PFSK-1 (cell line): Measurements from ENCODE around the gene WTAP.

Experiments
- FOXP2 ChIP-seq: optimal IDR thresholded peaks from 2 replicates; pipeline ENCODE3; 2011; ENCODE audit warnings: borderline replicate concordance, control low read depth, inconsistent platforms; ENCODE audit not compliant: insufficient read depth; ENCODE audit errors: extremely low read length, extremely low read depth
- POLR2AphosphoS5 ChIP-seq: IDR thresholded peaks from 2 replicates; pipeline ENCODE4 v1.6.1; 2012; ENCODE audit warnings: low read depth, mild to moderate bottlenecking, control low read depth, low read length, moderate library complexity
- SIN3A ChIP-seq: IDR thresholded peaks from 2 replicates; pipeline ENCODE4 v1.6.1; 2012; ENCODE audit warnings: mild to moderate bottlenecking, low read length, moderate library complexity, borderline replicate concordance; ENCODE audit not compliant: insufficient read depth
- TAF1 ChIP-seq: IDR thresholded peaks from 2 replicates; pipeline ENCODE4 v1.6.1; 2012; ENCODE audit warnings: low read length, control low read depth, borderline replicate concordance; ENCODE audit not compliant: insufficient read depth
- TF ChIP-seq, protein P1 (sequence below), 2 experiments: IDR thresholded peaks; 2 replicates each; pipeline versions ENCODE4 v1.6.1 to v1.8.0; 2011 to 2012; ENCODE audit warnings: low read depth in 2 of 2, low read length in 2 of 2, control low read depth in 1 of 2, inconsistent platforms in 1 of 2, mild to moderate bottlenecking in 1 of 2, moderate library complexity in 1 of 2; ENCODE audit not compliant: insufficient read depth in 1 of 2

Gene WTAP

GRCh38 chr6:159730332-159730676 lies 3.0 kb downstream of the WTAP start:
- TF ChIP-seq POLR2AphosphoS5 (no peak), TAF1 (no peak), SIN3A (no peak), FOXP2 (no peak)
- TF ChIP-seq, protein P1, sequence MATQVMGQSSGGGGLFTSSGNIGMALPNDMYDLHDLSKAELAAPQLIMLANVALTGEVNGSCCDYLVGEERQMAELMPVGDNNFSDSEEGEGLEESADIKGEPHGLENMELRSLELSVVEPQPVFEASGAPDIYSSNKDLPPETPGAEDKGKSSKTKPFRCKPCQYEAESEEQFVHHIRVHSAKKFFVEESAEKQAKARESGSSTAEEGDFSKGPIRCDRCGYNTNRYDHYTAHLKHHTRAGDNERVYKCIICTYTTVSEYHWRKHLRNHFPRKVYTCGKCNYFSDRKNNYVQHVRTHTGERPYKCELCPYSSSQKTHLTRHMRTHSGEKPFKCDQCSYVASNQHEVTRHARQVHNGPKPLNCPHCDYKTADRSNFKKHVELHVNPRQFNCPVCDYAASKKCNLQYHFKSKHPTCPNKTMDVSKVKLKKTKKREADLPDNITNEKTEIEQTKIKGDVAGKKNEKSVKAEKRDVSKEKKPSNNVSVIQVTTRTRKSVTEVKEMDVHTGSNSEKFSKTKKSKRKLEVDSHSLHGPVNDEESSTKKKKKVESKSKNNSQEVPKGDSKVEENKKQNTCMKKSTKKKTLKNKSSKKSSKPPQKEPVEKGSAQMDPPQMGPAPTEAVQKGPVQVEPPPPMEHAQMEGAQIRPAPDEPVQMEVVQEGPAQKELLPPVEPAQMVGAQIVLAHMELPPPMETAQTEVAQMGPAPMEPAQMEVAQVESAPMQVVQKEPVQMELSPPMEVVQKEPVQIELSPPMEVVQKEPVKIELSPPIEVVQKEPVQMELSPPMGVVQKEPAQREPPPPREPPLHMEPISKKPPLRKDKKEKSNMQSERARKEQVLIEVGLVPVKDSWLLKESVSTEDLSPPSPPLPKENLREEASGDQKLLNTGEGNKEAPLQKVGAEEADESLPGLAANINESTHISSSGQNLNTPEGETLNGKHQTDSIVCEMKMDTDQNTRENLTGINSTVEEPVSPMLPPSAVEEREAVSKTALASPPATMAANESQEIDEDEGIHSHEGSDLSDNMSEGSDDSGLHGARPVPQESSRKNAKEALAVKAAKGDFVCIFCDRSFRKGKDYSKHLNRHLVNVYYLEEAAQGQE (IDR thresholded peaks at IDR 0.05; ENCODE audit: insufficient read depth in 1 of 2, low read depth in 2 of 2, low read length in 2 of 2) = no peak

GRCh38 chr6:159736908-159737307 lies 9.6 kb downstream of the WTAP start:
- no peak for TF ChIP-seq FOXP2
- no peak for TF ChIP-seq SIN3A
- TF ChIP-seq TAF1 = no peak

- TF ChIP-seq TAF1 = no peak
- TF ChIP-seq, protein P1 (IDR thresholded peaks at IDR 0.05; ENCODE audit: insufficient read depth in 1 of 2, low read depth in 2 of 2, low read length in 2 of 2) = no peak
- TF ChIP-seq POLR2AphosphoS5 = no peak
- TF ChIP-seq SIN3A = no peak
- no peak for TF ChIP-seq FOXP2
Observed at GRCh38 chr6:159739341-159739740, 12.0 kb downstream of the WTAP start.

- TF ChIP-seq POLR2AphosphoS5 = no peak
- TF ChIP-seq SIN3A = no peak
- TF ChIP-seq, protein P1 (IDR thresholded peaks at IDR 0.05; ENCODE audit: insufficient read depth in 1 of 2, low read depth in 2 of 2, low read length in 2 of 2) = no peak
- no peak for TF ChIP-seq FOXP2
- TF ChIP-seq TAF1 = no peak
Observed at GRCh38 chr6:159742165-159742564, 14.9 kb downstream of the WTAP start.

- TF ChIP-seq POLR2AphosphoS5 = no peak
- TF ChIP-seq, protein P1 (IDR thresholded peaks at IDR 0.05; ENCODE audit: insufficient read depth in 1 of 2, low read depth in 2 of 2, low read length in 2 of 2) = no peak
- TF ChIP-seq SIN3A = no peak
- no peak for TF ChIP-seq FOXP2
- TF ChIP-seq TAF1 = no peak
Observed at GRCh38 chr6:159745081-159745480, 17.8 kb downstream of the WTAP start.
